DND-41 (cell line): ENCODE measurements around the gene CPNE6.

Source experiments
- CTCF ChIP-seq: IDR thresholded peaks from 2 replicates; pipeline ENCODE4 v1.5.1; 2012; ENCODE audit warnings: borderline replicate concordance, low read length, moderate library complexity, mild to moderate bottlenecking; ENCODE audit not compliant: poor library complexity, severe bottlenecking; ENCODE audit errors: extremely low read depth
- EZH2 ChIP-seq: IDR thresholded peaks from 3 replicates; pipeline ENCODE4 v1.6.1; 2012; ENCODE audit warnings: borderline replicate concordance, low read depth, mild to moderate bottlenecking, moderate library complexity, low read length, inconsistent platforms; ENCODE audit not compliant: severe bottlenecking

GRCh38 chr14:24108336-24108874 is 37.0 kb downstream of the CPNE6 start:
- no peak for TF ChIP-seq CTCF
- no peak for TF ChIP-seq EZH2
